B cell (primary cell): ENCODE measurements around the gene MBD3L2. TPM values are rescaled to one million over a fixed set of nuclear protein-coding genes. Genes with fewer than 3 reads are reported as not detected.
"Not testable (repeated sequence)": the region's sequence is repeated elsewhere in the genome, so short reads cannot be mapped to it uniquely, and the experiment has no call there.

Experiments
- ATAC-seq: fragments of 200-7000 bp; cut with Tn5 transposase; one replicate; pipeline ENCODE4 v1.10.0; 2021; ENCODE audit warnings: low read depth, mild to moderate bottlenecking, moderate number of reproducible peaks, moderate library complexity
- CTCF ChIA-PET: fragments of 350-600 bp; sonication (Branson Sonifier 250); formaldehyde crosslinking; loops from one replicate; lab custom pipeline; 2021; ENCODE audit warnings: antibody characterized with exemption, inconsistent platforms; lab: Charles Lee
- POLR2A ChIA-PET: fragments of 350-600 bp; sonication (Branson Sonifier 250); formaldehyde crosslinking; loops from one replicate; lab custom pipeline; 2021; ENCODE audit warnings: antibody characterized with exemption; lab: Charles Lee
- DNase-seq: peaks from one replicate; pipeline ENCODE4 v3.0.0; 2013
- H2AFZ ChIP-seq: 2 replicates; pipeline ENCODE4 v1.6.1; 2012; ENCODE audit warnings: mild to moderate bottlenecking, low read depth, low read length; ENCODE audit not compliant: insufficient read depth, poor library complexity, severe bottlenecking
- H3K27ac ChIP-seq, 2 donors: 1 replicate in 1 of 2; 2 replicates in 1 of 2; pipeline ENCODE4 v1.5.1; 2012 to 2013; ENCODE audit warnings: low read length in 2 of 2, mild to moderate bottlenecking in 2 of 2, moderate library complexity in 1 of 2
- H3K27me3 ChIP-seq, 4 experiments: fragments of 200-600 bp in 1 of 4; sonication (generic) in 1 of 4; replicated peaks in 1 of 4; 1 replicate in 2 of 4; 2 replicates in 2 of 4; pipeline versions ENCODE4 v1.6.1 to v1.7.0; 2013 to 2016; ENCODE audit warnings: low read length in 3 of 4, mild to moderate bottlenecking in 2 of 4, mixed read lengths in 1 of 4, moderate library complexity in 1 of 4; ENCODE audit not compliant: insufficient read depth in 4 of 4, control insufficient read depth in 3 of 4; ENCODE audit errors: control extremely low read depth in 1 of 4
- H3K36me3 ChIP-seq, 2 experiments: replicated peaks in 1 of 2; 1 replicate in 1 of 2; 2 replicates in 1 of 2; pipeline versions ENCODE4 v1.6.1 to v1.7.1; 2013; ENCODE audit warnings: low read length in 1 of 2; ENCODE audit not compliant: insufficient read depth in 2 of 2, control insufficient read depth in 1 of 2; ENCODE audit errors: control extremely low read depth in 1 of 2, extremely low read depth in 1 of 2
- H3K4me1 ChIP-seq, 2 donors: fragments of 200-600 bp in 1 of 2; sonication (generic) in 1 of 2; 1 replicate in 1 of 2; 2 replicates in 1 of 2; pipeline versions ENCODE4 v1.5.1 to v1.6.1; 2013 to 2017; ENCODE audit warnings: low read length in 2 of 2; ENCODE audit not compliant: control insufficient read depth in 2 of 2, insufficient read depth in 2 of 2
- H3K4me2 ChIP-seq: replicated peaks from 2 replicates; pipeline ENCODE3; 2012; ENCODE audit warnings: mild to moderate bottlenecking, low read depth, low read length; ENCODE audit not compliant: poor library complexity, severe bottlenecking
- H3K4me3 ChIP-seq, 5 experiments: fragments of 200-600 bp in 1 of 5; sonication (generic) in 1 of 5; 1 replicate in 3 of 5; 2 replicates in 2 of 5; pipeline versions ENCODE4 v1.5.1 to v1.7.0; 2011 to 2016; ENCODE audit warnings: low read length in 4 of 5, mild to moderate bottlenecking in 4 of 5, low read depth in 2 of 5, control low read depth in 1 of 5, moderate library complexity in 1 of 5; ENCODE audit not compliant: insufficient read depth in 1 of 5; ENCODE audit errors: control extremely low read depth in 1 of 5, extremely low read depth in 1 of 5
- H3K79me2 ChIP-seq: fragments of 200-600 bp; sonication (generic); one replicate; pipeline ENCODE4 v1.6.0; 2016; ENCODE audit warnings: low read length; ENCODE audit not compliant: control insufficient read depth, insufficient read depth
- H3K9ac ChIP-seq: fragments of 200-600 bp; sonication (generic); 2 replicates; pipeline ENCODE4 v1.6.1; 2017; ENCODE audit warnings: mild to moderate bottlenecking, low read length, moderate library complexity
- H3K9me3 ChIP-seq, 3 donors: one replicate each; pipeline versions ENCODE4 v1.6.1 to v1.7.1; 2013; ENCODE audit warnings: low read length in 2 of 3; ENCODE audit not compliant: control insufficient read depth in 2 of 3, insufficient read depth in 1 of 3; ENCODE audit errors: control extremely low read depth in 1 of 3
- H4K20me1 ChIP-seq: 2 replicates; pipeline ENCODE4 v1.6.0; 2012; ENCODE audit warnings: mild to moderate bottlenecking, low read length; ENCODE audit not compliant: insufficient read depth, control insufficient read depth, poor library complexity, severe bottlenecking
- H3K27ac Mint-ChIP-seq: one replicate; pipeline ENCODE4 v1.8.0; 2021; ENCODE audit warnings: mixed read lengths
- H3K27me3 Mint-ChIP-seq: one replicate; pipeline ENCODE4 v1.8.0; 2021; ENCODE audit warnings: mixed read lengths
- H3K4me1 Mint-ChIP-seq: one replicate; pipeline ENCODE4 v1.8.0; 2021; ENCODE audit warnings: mixed read lengths
- H3K4me3 Mint-ChIP-seq: one replicate; pipeline ENCODE4 v1.8.0; 2021; ENCODE audit warnings: mixed read lengths
- H3K9me3 Mint-ChIP-seq: one replicate; pipeline ENCODE4 v1.8.0; 2022; ENCODE audit warnings: mixed read lengths; ENCODE audit not compliant: insufficient read depth
- EZH2 ChIP-seq: IDR thresholded peaks from 2 replicates; pipeline ENCODE4 v1.6.1; 2012; ENCODE audit warnings: borderline replicate concordance, low read depth, mild to moderate bottlenecking, moderate library complexity, low read length; ENCODE audit not compliant: insufficient read depth, poor library complexity, severe bottlenecking
- WGBS: methylation state at CpG from one replicate; pipeline ENCODE4 v1.1.5; 2013; ENCODE audit warnings: missing lambda C conversion rate; ENCODE audit not compliant: insufficient coverage; 5-methylcytosine and 5-hydroxymethylcytosine counted together
- intact Hi-C: fragments of 100-400 bp; cut with micrococcal nuclease; formaldehyde crosslinking; loops from one replicate; pipeline ENCODE4 v1.10.0; 2022
- polyA plus RNA-seq: library from polyadenylated mRNA; depleted of rRNA; stranded (reverse); fragments of >200 nt; gene quantifications from 2 replicates; pipeline ENCODE4 v1.2.3, GENCODE V29; 2012
- total RNA-seq, 2 donors: library from RNA; stranded (reverse); fragments of 120-200 nt in 1 of 2; gene quantifications; 1 replicate in 1 of 2; 2 replicates in 1 of 2; pipeline versions ENCODE4 v1.2.3 to v1.2.4, GENCODE V29; 2013 to 2022
- TF ChIP-seq, protein P1 (sequence below): fragments of 200-600 bp; IDR thresholded peaks from one replicate; pipeline ENCODE4 v1.8.0; 2022; ENCODE audit warnings: antibody characterized with exemption, mild to moderate bottlenecking

Gene MBD3L2
- total and polyA plus RNA-seq, 2 donors (not counting 1 experiment from before 2014, with no cell fraction given): not detected

DNA sequence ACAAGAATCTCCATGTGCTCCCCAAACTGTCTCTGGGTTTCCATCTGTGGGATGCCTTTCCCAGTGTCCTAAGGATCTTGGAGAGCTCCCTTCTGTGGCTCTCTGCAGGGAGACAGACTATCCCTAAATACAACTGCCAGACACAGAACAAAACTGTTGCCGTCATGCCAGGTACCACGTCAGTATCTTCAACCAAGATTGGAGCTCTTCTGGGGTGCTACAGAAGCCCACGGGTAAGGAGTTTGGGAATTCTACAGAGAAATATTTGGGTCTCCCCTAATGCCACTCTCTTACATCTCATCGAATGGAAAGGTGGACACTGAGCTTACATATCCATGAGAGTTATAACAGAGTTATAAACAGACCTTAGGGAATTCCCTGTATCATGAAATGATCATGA lies 14.2 kb downstream of the MBD3L2 start:
- no peak overlapping the region for H3K4me2 ChIP-seq
- ChIA-PET POLR2A (no interaction called here), CTCF (no interaction called here)
- H3K4me3 ChIP-seq: no peak overlapping the region
- H3K27me3 ChIP-seq: no peaks in the 10 kb centered on the region
- H3K27ac ChIP-seq: no peak overlapping the region
- Mint-ChIP-seq H3K27ac (no peak overlapping the region), H3K4me1 (no peaks in the 10 kb centered on the region), H3K27me3 (no peaks in the 10 kb centered on the region), H3K4me3 (no peak overlapping the region), H3K9me3 (no peaks in the 10 kb centered on the region)
- 100% methylated on average over 2 of the region's 4 CpGs for WGBS
- no peak overlapping the region for H2AFZ ChIP-seq
- no peak overlapping the region for H3K9ac ChIP-seq
- DNase-seq (no peak), ATAC-seq (no peak)
- intact Hi-C loops: no loop called here
- H4K20me1 ChIP-seq: no peaks in the 10 kb centered on the region
- H3K36me3 ChIP-seq: no peaks in the 10 kb centered on the region
- peaks cover 0 to 5% (median 2%) of the 10 kb centered on the region in 3 donors for H3K9me3 ChIP-seq
- TF ChIP-seq, protein P1, sequence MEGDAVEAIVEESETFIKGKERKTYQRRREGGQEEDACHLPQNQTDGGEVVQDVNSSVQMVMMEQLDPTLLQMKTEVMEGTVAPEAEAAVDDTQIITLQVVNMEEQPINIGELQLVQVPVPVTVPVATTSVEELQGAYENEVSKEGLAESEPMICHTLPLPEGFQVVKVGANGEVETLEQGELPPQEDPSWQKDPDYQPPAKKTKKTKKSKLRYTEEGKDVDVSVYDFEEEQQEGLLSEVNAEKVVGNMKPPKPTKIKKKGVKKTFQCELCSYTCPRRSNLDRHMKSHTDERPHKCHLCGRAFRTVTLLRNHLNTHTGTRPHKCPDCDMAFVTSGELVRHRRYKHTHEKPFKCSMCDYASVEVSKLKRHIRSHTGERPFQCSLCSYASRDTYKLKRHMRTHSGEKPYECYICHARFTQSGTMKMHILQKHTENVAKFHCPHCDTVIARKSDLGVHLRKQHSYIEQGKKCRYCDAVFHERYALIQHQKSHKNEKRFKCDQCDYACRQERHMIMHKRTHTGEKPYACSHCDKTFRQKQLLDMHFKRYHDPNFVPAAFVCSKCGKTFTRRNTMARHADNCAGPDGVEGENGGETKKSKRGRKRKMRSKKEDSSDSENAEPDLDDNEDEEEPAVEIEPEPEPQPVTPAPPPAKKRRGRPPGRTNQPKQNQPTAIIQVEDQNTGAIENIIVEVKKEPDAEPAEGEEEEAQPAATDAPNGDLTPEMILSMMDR: no peak
- no peak for TF ChIP-seq EZH2
- no peaks in the 10 kb centered on the region for H3K79me2 ChIP-seq
- no peaks in the 10 kb centered on the region for H3K4me1 ChIP-seq

GRCh38 chr19:7063764-7064418 lies 14.8 kb downstream of the MBD3L2 start:
- Histone ChIP-seq H3K79me2 (no peaks in the 10 kb centered on the region), H3K9me3 (peaks cover 0 to 9% (median 2%) of the 10 kb centered on the region in 3 donors), H3K27me3 (no peaks in the 10 kb centered on the region), H4K20me1 (no peaks in the 10 kb centered on the region), H3K27ac (no peak overlapping the region), H3K4me2 (no peak overlapping the region), H3K4me3 (no peak overlapping the region), H2AFZ (no peak overlapping the region), H3K4me1 (peaks cover 0 to 4% of the 10 kb centered on the region in 2 donors), H3K36me3 (no peaks in the 10 kb centered on the region), H3K9ac (no peak overlapping the region)
- Mint-ChIP-seq H3K4me3 (no peak overlapping the region), H3K27me3 (no peaks in the 10 kb centered on the region), H3K4me1 (peaks cover under 1% of the 10 kb centered on the region), H3K27ac (no peak overlapping the region), H3K9me3 (no peaks in the 10 kb centered on the region)
- CTCF ChIA-PET: no interaction called here
- 100% methylated on average over 6 of the region's 9 CpGs for WGBS
- ATAC-seq (no peak), DNase-seq (no peak)
- POLR2A ChIA-PET: no interaction called here
- intact Hi-C loops: no loop called here
- TF ChIP-seq, protein P1: no peak
- no peak for TF ChIP-seq EZH2

GRCh38 chr19:7067122-7067521 lies 18.0 kb downstream of the MBD3L2 start:
- ATAC-seq, H3K4me3 Mint-ChIP-seq, DNase-seq, H3K27me3 ChIP-seq, H3K4me3 ChIP-seq, H3K36me3 ChIP-seq, H3K27me3 Mint-ChIP-seq, H3K9me3 Mint-ChIP-seq, H3K27ac ChIP-seq, H4K20me1 ChIP-seq, H3K27ac Mint-ChIP-seq, H2AFZ ChIP-seq, H3K9ac ChIP-seq, H3K4me2 ChIP-seq, POLR2A ChIA-PET, CTCF ChIA-PET, intact Hi-C loops: not testable (repeated sequence)
- Histone ChIP-seq H3K4me1 (peaks cover 8 to 17% of the 10 kb centered on the region in 2 donors), H3K9me3 (peaks cover 0 to 15% (median 2%) of the 10 kb centered on the region in 3 donors), H3K79me2 (peaks cover 21% of the 10 kb centered on the region)
- peaks cover 13% of the 10 kb centered on the region for H3K4me1 Mint-ChIP-seq
- 88% methylated on average over 6 of the region's 13 CpGs for WGBS
